Stomach (tissue), 9 donors: ENCODE results near the gene TFIP11. TPM values are rescaled to one million over a fixed set of nuclear protein-coding genes. Genes with fewer than 3 reads are reported as not detected.

Source experiments
- DNase-seq, 2 donors: peaks; one replicate each; pipeline versions ENCODE4 v3.0.0 to v3.0.0-alpha.2; 2013 to 2019
- H3K27ac ChIP-seq, 5 donors: fragments of 200-600 bp in 4 of 5; sonication (generic) in 4 of 5; one replicate each; pipeline ENCODE4 v1.5.1; 2013 to 2019; ENCODE audit warnings: mild to moderate bottlenecking in 1 of 5, moderate library complexity in 1 of 5
- H3K27me3 ChIP-seq, 3 donors: fragments of 200-600 bp; sonication (generic); one replicate each; pipeline ENCODE4 v1.5.1; 2017 to 2019; ENCODE audit warnings: mixed run types in 1 of 3
- H3K36me3 ChIP-seq, 4 donors: fragments of 200-600 bp; sonication (generic); 1 replicate in 3 of 4; 2 replicates in 1 of 4; pipeline ENCODE4 v1.5.1; 2016 to 2019
- H3K4me1 ChIP-seq, 4 donors: fragments of 200-600 bp; sonication (generic); one replicate each; pipeline ENCODE4 v1.5.1; 2016 to 2019
- H3K4me3 ChIP-seq, 4 donors: fragments of 200-600 bp; sonication (generic) in 3 of 4; one replicate each; pipeline ENCODE4 v1.5.1; 2016 to 2019; ENCODE audit warnings: mild to moderate bottlenecking in 1 of 4
- H3K9me3 ChIP-seq, 4 donors: fragments of 200-600 bp; sonication (generic); one replicate each; pipeline ENCODE4 v1.5.1; 2016 to 2019
- EP300 ChIP-seq: sonication (generic); formaldehyde crosslinking; IDR thresholded peaks from one replicate; pipeline ENCODE4 v1.6.1; 2017; ENCODE audit warnings: antibody characterized with exemption
- POLR2A ChIP-seq, 4 donors: fragments of 450-650 bp; IDR thresholded peaks; one replicate each; pipeline ENCODE4 v1.6.1; 2016; ENCODE audit warnings: antibody characterized with exemption in 4 of 4, control low read depth in 2 of 4, mild to moderate bottlenecking in 1 of 4, moderate library complexity in 1 of 4
- POLR2AphosphoS5 ChIP-seq, 3 donors: sonication (generic); formaldehyde crosslinking; IDR thresholded peaks; one replicate each; pipeline ENCODE4 v1.6.1; 2016; ENCODE audit warnings: antibody characterized with exemption in 3 of 3
- WGBS, 5 donors: extraction: QIAGEN DNeasy Blood & Tissue Kit in 3 of 5; methylation state at CpG; one replicate each; pipeline versions ENCODE4 v1.1.5 to v1.1.7; 2013 to 2018; 5-methylcytosine and 5-hydroxymethylcytosine counted together
- intact Hi-C: fragments of 100-400 bp; cut with DNase I; formaldehyde crosslinking; loops from one replicate; pipeline ENCODE4 v1.15.1; 2023; ENCODE audit warnings: low total_unique reads
- polyA plus RNA-seq, 3 donors: library from polyadenylated mRNA; stranded (reverse); fragments of 200-250 nt; gene quantifications; one replicate each; pipeline ENCODE4 v1.2.3, GENCODE V29; 2013
- total RNA-seq, 5 donors: library from RNA; depleted of rRNA; stranded (reverse); fragments of >200 nt; gene quantifications; one replicate each; pipeline versions ENCODE4 v1.1.0 to v1.2.3, GENCODE V29; 2014 to 2016
- TF ChIP-seq, protein P1 (sequence below), 7 experiments: fragments of 450-650 bp in 4 of 7; fragments of 200-600 bp in 3 of 7; sonication (generic) in 3 of 7; IDR thresholded peaks; one replicate each; pipeline ENCODE4 v1.5.1; 2016 to 2019; ENCODE audit warnings: antibody characterized with exemption in 7 of 7, control low read depth in 2 of 7, mild to moderate bottlenecking in 1 of 7
- donor health status: healthy with polysubstance abuse.
- donor health status: Bipolar disorder and iron deficiency.
- donor health status: healthy.

The TFIP11 gene
- total and polyA plus RNA-seq, 8 donors: 11.6 to 48.7 (median 22.3) TPM

DNA sequence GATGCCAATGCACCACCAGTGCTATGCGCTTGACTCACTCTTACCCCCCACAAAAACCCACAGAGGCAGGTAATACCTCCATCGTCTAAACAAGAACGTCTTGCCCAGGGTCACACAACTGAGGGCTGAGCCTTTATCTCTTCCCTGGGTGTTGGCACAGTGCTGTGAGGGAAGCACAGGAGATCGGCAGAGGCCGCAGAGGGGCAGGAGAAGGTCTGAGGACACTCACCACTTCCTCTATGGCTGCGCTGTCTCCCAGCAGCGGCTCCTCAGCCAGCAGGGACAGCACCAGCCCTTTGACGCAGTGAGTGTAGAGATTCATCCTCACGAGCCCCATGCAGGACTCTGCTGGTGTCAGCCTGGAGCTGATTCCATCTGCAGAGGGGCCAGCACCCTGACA is 48.6 kb downstream of the TFIP11 start:
- WGBS, 5 donors: 75 to 90% (median 84%) methylated on average over 7 to 9 of the region's 9 CpGs
- no peak overlapping the region for H3K27ac ChIP-seq
- no peaks in the 10 kb centered on the region for H3K27me3 ChIP-seq
- no peaks in the 10 kb centered on the region for H3K9me3 ChIP-seq
- peaks cover 45 to 94% (median 91%) of the 10 kb centered on the region in 4 donors for H3K36me3 ChIP-seq
- H3K4me3 ChIP-seq: no peak overlapping the region
- TF ChIP-seq EP300 (no peak), POLR2AphosphoS5 (IDR thresholded peaks at IDR 0.05) (no peak), POLR2A (IDR thresholded peaks at IDR 0.05) (no peak)
- TF ChIP-seq, protein P1, sequence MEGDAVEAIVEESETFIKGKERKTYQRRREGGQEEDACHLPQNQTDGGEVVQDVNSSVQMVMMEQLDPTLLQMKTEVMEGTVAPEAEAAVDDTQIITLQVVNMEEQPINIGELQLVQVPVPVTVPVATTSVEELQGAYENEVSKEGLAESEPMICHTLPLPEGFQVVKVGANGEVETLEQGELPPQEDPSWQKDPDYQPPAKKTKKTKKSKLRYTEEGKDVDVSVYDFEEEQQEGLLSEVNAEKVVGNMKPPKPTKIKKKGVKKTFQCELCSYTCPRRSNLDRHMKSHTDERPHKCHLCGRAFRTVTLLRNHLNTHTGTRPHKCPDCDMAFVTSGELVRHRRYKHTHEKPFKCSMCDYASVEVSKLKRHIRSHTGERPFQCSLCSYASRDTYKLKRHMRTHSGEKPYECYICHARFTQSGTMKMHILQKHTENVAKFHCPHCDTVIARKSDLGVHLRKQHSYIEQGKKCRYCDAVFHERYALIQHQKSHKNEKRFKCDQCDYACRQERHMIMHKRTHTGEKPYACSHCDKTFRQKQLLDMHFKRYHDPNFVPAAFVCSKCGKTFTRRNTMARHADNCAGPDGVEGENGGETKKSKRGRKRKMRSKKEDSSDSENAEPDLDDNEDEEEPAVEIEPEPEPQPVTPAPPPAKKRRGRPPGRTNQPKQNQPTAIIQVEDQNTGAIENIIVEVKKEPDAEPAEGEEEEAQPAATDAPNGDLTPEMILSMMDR (IDR thresholded peaks at IDR 0.05): no peak
- DNase-seq: no peak
- peaks cover 0 to 12% (median 4%) of the 10 kb centered on the region in 4 donors for H3K4me1 ChIP-seq
- intact Hi-C loops: loop anchor here (5.0 kb wide), 1 partner anchor 66 kb away; no protein-coding TSS in a partner anchor

DNA sequence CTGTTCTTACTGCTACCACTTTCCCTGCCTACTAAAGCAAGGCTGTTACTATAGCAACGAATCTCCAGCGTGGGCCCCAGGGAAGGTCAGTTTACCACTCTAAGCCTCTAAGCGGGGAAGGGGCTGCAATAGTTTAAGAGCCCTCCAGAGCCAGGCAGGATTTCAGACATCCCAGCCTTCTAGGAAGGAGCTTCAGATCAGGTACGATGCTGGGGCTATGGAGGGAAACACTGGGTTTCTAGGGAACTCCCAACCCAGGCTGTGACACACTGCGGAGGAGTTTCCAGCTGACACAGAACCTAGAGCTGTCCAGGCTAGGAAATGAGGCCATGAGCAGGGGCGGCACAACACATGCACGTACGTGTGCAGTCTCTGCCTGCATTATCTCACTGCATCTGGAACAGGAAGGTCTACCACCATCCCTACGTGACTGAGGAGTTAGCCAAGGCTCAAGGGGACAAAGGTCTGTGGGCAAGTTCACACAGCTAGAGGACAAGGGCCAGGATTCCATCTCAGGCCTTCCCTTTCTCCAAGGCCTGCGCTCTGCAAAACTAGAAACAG is 49.1 kb downstream of the TFIP11 start:
- no peak overlapping the region for H3K4me3 ChIP-seq
- 69 to 79% (median 75%) methylated on average over 10 of the region's 10 CpGs for WGBS, 5 donors
- TF ChIP-seq POLR2AphosphoS5 (IDR thresholded peaks at IDR 0.05) (no peak), POLR2A (IDR thresholded peaks at IDR 0.05) (no peak), EP300 (no peak)
- TF ChIP-seq, protein P1 (IDR thresholded peaks at IDR 0.05): no peak
- intact Hi-C loops: loop anchor here (5.0 kb wide), 1 partner anchor 66 kb away; no protein-coding TSS in a partner anchor
- no peak overlapping the region for H3K27ac ChIP-seq
- peaks cover 0 to 12% (median 4%) of the 10 kb centered on the region in 4 donors for H3K4me1 ChIP-seq
- no peaks in the 10 kb centered on the region for H3K27me3 ChIP-seq
- peaks cover 44 to 94% (median 91%) of the 10 kb centered on the region in 4 donors for H3K36me3 ChIP-seq
- DNase-seq: peak in 1 of 2 donors; percentile 41
- H3K9me3 ChIP-seq: no peaks in the 10 kb centered on the region

DNA sequence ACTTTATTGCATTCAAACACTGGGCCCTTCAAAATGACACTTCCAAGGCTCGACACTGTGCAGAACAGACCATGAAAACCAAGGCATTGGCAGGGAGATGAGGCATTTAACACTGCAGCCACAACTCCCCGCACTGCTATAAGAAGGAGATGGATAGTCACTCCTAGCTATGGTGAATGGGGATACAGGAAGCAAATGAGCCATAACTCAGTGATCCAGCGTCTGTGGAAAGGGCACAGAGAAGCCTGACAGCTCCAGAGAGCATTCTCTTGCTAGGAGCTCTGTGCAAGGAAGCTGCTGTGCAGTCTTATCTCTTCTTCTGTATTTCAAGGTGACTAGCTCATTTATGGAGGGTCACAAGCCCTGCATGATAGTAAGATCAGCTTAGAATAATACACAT is 49.6 kb downstream of the TFIP11 start:
- Histone ChIP-seq H3K4me3 (no peak overlapping the region), H3K36me3 (peaks cover 44 to 94% (median 91%) of the 10 kb centered on the region in 4 donors), H3K9me3 (no peaks in the 10 kb centered on the region), H3K4me1 (peaks cover 0 to 12% (median 4%) of the 10 kb centered on the region in 4 donors), H3K27ac (no peak overlapping the region), H3K27me3 (no peaks in the 10 kb centered on the region)
- no peak for TF ChIP-seq POLR2AphosphoS5 (IDR thresholded peaks at IDR 0.05)
- no peak for TF ChIP-seq POLR2A (IDR thresholded peaks at IDR 0.05)
- TF ChIP-seq, protein P1 (IDR thresholded peaks at IDR 0.05): no peak
- no peak for TF ChIP-seq EP300
- intact Hi-C loops: loop anchor here (5.0 kb wide), 1 partner anchor 65 kb away; no protein-coding TSS in a partner anchor
- 81 to 95% (median 90%) methylated on average over 3 of the region's 3 CpGs for WGBS, 5 donors
- DNase-seq: no peak

DNA sequence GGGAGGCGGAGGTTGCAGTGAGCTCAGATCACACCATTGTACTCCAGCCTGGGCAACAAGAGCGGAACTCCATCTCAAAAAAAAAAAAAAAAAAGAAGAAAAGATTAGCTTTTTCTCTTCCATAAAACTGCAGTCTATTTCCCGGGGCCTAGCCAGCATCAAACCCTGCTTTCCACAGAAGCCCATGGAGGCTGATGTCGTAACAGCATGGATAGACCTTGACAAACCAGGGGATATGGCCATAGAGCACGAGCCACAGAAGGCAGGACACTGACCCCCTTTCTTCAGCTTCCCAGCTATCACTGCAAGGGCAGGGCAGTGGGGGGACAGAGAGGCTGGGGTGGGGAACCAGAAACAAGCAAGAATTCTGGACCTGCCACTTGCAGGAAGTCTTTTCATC is 50.2 kb downstream of the TFIP11 start:
- Histone ChIP-seq H3K9me3 (no peaks in the 10 kb centered on the region), H3K4me3 (no peak overlapping the region), H3K36me3 (peaks cover 46 to 94% (median 91%) of the 10 kb centered on the region in 4 donors), H3K27ac (no peak overlapping the region), H3K4me1 (peaks cover 0 to 12% (median 4%) of the 10 kb centered on the region in 4 donors), H3K27me3 (no peaks in the 10 kb centered on the region)
- TF ChIP-seq POLR2A (IDR thresholded peaks at IDR 0.05) (no peak), EP300 (no peak), POLR2AphosphoS5 (IDR thresholded peaks at IDR 0.05) (no peak)
- TF ChIP-seq, protein P1 (IDR thresholded peaks at IDR 0.05): no peak
- intact Hi-C loops: loop anchor here (5.0 kb wide), 1 partner anchor 65 kb away; no protein-coding TSS in a partner anchor
- no peak for DNase-seq
- WGBS, 5 donors: 89 to 95% (median 93%) methylated on average over 5 of the region's 5 CpGs
